COLO668 (cell line): ENCODE measurements around the gene PPAN.

Source experiments
- DNase-seq: peaks from one replicate; lab custom pipeline; 2025; ENCODE audit not compliant: unreplicated experiment; lab: John Stamatoyannopoulos, UW

PPAN gene

DNA sequence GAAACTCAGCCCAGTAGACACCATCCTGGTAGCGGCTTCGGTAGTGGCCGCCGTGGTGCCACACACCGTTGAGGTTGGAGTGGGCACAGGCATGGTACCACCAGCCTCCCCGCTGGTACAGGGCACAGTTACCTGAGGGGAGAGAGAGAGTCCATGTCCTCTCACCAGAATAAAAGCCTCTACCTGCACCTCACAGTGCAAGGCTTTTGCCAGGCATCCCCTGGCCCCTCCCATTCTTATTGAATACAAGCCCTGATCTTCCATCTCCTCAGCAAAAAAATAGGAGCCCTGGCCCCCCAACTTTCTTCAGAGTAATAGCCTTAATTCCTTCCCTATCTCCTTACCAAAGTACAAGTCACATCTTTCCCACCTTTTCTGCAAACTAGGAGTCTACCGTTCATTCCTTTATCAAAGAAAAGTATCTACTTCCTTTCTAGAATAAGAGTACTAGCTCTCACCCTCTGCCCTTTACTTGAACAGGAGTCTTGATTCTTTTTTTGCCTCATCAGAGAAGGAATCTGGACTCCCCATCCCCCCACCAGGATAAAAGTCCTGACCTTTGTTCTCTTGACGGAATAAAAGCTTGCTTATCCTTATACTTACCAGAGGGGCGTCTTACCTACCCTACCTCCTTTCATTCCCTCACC is 13.4 kb upstream of the PPAN start:
- DNase-seq, result no peak

DNA sequence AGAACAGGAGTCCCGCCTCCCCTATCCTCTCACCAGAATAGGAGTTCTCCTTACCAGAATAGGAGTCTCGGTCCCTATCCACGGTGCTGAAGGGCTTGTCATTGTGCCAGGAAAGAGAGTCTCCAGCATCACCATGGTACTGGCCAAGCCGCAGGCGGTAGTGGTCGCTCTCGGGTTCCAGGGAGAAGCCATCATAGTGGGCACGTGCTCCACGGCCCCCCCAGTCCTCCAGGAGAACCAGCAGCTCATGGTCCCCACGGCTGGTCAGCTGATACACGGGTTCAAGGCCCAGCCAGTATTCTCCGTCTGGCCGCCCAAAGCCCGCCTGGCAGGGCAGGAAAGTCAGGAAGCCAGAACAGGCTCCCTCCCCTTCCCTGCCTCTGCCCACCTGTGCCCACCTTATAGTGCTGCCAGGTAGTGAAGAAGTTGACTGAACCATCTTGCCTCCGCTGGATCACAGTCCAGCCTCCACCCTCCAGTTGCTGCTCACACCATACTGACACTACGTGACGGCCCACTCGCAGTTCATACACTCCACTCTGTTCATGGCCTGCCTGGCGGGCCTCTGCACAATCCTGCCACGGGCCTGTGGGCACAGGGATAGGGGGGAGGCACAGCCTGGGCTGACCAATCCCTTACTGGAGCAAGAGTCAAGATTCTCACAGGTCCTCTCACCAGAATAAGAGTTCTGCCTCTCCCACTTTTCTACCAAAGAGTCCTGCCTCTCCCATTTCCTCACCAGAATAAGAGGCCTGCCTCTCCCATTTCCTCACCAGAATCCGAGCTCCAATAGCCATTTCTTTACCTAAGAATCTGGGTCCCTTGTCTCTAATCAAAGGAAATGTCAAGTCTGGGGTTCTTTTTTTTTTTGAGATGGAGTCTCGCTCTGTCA is 12.6 kb upstream of the PPAN start:
- no peak for DNase-seq

DNA sequence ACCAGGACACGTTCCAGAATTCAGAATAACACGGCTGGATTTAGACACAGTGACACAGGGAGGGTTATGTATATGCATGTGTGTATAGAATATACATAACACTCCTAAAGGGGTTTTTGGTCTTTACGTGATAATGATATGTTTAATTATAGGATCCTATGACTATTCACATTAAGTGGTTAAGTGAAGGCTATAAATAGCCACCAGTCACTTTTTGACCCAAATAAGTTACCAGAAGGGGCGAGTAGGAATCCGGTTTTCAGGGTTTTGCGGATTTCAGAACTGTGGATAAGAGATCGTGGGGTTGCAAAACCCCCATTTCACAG is 10.6 kb upstream of the PPAN start:
- no peak for DNase-seq

DNA sequence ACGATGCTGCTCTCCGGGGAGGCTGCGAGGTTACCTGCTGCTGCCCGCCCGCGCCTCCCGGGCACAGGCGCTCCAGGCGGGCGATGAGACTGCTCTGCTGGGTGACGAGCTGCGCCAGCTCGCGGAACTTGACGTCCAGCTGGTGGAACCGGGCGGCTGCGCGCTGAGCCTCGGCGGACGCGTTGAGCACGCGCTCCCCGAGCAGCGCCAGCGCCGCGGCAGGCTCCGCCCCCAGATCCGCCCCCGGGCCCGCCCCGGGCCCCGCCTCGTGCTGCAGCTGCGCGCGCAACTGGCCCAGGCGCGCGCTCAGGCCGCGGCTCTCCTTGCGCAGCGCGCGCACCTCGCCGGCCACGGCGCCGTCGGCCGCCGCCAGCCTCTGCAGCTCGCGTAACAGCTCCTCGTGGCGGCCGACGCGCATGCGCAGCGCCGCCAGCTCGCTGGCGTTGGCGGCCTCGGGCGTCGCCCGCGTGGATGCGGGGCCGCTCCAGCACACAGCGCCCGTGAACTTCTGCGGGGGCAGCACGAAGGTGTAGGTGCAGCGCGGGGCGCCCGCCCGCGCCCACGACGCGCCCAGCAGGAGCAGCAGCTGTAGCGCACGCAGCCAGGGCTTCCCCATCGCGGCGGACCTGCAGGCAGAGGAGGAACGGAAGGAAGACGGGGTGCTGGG is 10.1 kb upstream of the PPAN start:
- peak; percentile 96 for DNase-seq

DNA sequence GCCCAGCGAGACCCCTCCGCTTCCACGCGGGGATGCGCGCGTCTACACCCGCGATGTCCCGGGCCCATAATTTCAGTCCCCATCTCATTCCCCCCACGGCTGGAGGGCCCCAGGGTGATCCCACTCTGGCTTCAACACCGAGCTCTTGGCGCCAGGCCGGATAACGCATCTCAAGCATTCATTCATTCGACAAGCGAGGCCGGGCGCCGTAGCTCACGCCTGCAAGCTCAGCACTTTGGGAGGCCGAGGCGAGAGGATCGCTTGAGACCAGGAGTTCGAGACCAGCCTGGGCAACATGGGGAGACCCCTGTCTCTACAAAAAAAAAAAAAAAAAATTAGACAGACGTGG is 9.6 kb upstream of the PPAN start:
- peak; percentile 60 for DNase-seq

DNA sequence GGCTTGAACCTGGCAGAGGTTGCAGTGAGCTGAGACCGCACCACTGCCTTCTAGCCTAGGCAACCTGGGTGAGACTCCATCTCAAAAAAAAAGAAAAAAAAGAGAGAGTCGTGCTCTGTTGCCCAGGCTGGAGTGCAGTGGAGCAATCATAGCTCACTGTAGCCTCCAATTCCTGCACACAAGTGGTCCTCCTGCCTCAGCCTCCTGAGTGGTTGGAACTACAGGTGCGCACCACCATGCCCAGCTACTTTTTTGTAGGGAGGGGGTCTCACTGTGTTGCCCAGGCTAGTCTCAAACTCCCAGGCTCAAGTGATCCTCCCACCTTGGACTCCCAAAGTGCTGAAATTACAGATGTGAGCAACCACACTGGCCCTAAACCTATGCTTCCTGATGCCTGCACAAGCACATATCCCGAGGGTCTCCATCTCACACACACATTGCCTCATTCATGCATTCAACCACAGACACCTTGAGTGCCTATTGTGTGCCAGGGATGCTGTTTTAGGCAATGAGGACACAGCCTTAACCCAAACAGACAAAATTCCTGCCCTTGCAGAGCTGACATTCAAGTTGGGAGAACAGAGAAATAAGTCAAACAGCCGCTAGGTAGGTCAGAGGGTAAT is 5.9 kb upstream of the PPAN start:
- no peak for DNase-seq

DNA sequence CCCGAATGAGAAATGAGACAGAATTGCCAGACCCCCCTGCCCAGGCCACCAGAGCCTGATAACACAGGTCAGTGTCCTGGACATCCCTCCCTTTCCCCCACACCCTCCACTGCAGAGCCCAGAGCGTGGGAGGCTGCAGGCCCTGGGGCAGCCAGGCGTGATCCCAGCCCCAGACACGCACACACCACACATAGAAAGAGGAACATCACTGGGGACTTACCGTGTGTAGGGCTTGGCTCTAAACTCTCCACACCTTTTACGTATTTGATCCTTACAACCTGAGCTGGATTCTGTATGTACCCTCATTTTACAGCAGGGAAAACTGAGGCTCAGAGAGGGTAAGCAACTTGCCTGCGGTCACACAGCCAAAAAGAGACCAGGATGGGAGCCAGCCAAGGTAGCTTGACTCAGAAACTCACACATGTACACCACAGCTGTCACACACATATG is 3.4 kb upstream of the PPAN start:
- no peak for DNase-seq

DNA sequence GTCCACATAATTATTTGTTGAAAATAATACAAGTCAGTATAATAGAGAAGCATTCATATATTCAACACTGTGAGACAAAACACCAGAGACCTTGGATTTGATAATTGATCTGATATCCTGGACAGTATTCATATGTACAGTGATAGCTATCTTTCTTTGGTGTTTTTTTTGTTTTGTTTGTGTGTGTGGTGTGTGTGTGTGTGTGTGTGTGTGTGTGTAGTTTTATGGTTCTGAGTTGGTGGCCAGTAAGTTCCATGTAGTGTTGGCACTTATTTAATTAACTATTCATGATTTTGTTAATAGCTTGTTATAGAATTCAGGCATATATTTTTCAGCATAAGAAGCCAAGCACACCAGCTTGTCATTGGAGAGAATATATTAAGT is 2.0 kb upstream of the PPAN start:
- no peak for DNase-seq

DNA sequence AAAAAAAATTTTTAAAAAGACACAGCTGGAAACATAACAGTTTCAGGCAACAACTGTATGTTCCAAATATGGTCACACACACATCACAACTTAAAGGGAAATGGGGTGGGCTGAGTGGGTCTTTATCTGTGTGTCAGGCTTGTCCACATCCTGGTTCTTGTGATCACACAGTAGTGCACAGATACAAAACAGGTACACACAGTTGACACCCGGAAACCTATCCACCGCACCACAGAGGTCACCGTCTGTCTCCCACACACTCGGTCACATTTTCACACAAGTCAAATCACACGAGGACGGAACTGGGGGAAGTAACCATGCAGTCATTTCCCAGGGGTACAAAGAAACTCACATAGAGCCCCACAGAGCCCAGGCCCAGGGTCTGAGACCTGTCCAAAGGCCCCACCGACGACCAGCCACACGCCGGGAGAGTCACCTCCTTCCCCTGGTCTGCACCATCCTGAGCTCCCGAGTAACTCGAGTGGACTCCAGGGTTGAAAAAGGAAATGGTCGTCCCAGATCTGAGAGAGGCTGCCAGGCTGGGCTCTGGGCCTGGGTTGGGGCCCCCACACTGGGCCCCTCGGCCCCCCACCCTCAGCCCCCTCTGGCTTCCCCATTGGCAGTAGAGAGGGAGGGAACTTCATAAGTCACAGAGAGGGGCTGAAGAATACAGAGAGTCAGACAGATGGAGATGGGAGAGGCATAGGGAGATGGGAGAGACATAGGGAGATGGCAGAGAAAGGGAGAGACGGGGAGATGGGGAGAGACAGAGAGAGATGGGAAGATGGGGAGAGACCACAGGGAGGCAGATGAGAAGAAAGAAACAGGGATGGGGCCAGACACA is 1.3 kb upstream of the PPAN start:
- no peak for DNase-seq

DNA sequence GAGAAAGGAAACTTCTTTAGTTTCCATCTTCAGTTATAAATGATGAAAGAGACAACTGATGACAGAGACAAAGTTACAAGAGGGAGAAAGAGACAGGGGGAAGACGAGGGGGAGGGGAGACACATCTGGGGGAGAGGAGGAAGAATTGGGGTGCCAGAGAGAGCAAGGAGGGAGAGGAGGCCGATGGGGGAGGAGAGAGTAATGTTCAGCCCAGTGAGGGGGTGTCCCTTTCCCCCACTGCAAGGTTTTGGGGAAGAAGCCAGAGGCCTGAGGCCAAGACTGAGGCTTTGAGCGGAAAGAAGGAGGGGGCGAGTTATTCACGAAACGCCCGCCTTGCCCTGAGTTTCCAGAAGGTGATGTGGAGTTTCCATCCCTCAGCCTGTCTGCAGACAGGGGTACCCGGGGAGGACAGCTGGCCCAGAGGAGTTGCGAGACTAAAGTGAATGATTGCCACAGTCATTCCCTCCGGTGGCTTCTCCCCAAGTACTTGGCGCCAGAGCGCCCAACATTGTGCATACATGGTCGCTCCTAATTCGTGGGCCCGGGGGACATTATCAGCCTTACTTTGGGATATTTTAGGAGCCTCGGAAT is 558 bp upstream of the PPAN start:
- no peak for DNase-seq

DNA sequence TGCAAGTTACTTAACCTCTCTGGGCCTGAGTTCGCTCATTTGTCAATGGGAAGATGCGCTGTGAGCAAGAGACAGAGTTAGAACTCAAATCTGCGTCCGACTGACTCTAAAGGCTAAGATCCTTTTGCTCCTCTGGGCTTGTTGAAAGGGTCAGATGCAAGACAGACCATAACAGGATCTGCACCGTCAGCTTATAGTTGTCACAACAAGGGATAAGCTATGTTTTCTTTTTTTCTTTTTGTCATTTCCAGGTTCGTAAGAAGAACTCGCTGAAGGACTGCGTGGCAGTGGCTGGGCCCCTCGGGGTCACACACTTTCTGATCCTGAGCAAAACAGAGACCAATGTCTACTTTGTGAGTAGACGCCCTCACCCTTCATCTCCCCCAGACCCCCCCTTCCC is 1.1 kb downstream of the PPAN start:
- no peak for DNase-seq

DNA sequence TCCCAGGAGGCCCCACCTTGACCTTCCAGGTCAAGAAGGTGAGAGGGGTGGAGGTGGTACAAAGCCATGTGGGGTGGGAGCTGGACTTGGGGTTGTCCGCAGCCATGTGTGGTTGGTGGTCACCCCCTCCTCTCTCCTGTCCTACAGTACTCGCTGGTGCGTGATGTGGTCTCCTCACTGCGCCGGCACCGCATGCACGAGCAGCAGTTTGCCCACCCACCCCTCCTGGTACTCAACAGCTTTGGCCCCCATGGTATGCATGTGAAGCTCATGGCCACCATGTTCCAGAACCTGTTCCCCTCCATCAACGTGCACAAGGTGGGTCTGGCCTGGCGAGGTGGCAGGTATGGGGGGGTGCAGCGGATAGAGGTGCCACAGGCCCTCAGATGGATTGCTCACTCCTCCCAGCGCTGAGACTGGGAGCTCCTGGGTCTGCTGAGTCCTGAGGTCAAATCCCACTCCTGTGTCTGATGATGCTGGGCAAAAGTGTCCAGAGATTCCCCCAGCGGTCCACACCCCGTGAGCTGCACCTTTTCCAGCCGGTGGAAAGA is 1.7 kb downstream of the PPAN start:
- DNase-seq, result no peak

DNA sequence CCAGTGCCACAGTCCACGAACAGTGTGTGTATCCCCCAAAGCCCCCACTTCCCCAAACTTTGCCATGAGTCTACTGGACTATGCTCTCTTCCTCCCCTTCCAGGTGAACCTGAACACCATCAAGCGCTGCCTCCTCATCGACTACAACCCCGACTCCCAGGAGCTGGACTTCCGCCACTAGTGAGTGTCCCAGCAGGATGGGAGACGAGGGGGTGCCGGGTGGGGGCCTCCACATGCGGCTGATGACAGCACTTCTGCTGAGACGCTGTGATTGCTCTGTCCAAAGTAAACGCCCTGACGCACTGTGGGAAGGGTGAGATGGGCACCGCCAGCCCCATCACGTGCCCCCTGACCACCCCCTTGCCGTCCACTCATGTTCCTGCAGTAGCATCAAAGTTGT is 3.4 kb downstream of the PPAN start:
- no peak for DNase-seq

DNA sequence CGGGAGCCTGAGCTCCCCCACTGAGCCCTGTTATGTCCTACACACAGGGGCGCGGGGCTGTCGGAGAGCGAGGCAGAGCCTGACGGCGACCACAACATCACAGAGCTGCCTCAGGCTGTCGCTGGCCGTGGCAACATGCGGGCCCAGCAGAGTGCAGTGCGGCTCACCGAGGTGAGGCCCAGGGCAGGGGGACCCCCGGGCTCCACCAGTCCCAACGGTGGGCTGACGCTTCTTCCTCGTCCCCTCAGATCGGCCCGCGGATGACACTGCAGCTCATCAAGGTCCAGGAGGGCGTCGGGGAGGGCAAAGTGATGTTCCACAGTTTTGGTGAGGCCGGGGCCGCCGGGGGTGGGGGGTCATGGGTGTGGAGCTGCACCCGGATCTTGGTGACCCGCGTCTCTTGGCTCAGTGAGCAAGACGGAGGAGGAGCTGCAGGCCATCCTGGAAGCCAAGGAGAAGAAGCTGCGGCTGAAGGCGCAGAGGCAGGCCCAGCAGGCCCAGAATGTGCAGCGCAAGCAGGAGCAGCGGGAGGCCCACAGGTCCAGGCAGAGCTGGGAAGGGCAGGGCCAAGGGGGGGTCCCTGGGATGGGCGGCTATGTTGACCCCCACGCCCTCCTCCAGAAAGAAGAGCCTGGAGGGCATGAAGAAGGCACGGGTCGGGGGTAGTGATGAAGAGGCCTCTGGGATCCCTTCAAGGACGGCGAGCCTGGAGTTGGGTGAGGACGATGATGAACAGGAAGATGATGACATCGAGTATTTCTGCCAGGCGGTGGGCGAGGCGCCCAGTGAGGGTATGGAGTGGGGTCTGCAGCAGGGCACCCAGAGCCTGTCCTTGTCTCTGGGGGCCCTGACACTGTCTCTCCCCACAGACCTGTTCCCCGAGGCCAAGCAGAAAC is 4.2 kb downstream of the PPAN start:
- no peak for DNase-seq

DNA sequence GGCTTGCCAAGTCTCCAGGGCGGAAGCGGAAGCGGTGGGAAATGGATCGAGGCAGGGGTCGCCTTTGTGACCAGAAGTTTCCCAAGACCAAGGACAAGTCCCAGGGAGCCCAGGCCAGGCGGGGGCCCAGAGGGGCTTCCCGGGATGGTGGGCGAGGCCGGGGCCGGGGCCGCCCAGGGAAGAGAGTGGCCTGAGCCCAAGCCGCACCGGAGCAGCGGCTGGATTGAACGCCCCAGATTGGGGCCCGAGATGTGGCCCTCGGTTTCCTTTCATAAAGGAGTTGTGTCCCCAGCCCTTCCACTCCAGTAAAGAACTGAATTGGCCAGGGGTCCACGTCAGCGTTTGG is 4.8 kb downstream of the PPAN start:
- no peak for DNase-seq

DNA sequence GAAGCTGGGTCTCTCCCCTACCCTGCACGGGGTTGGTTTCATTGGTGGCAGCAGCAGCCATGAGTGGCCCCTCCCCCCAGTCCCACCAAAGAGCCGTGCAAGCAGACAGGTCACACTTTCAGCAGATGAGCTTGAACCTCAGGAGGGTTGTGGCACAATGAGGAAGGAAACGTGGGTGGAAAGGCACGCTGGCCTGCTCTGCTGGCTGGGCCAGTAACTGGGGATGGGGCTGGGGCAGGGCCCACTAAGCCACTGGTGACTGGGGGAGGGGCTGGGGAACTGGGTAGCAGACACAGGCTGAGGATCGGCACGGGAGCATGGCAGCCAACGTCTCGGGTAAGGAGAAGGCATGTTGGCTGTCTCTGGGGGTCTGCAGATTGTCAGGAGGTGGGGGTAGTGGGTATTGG is 5.2 kb downstream of the PPAN start, which contains the start of gene P2RY11:
Gene P2RY11, plus strand, starts transcription at position 289 of the 407 bp plus-strand sequence. Its CDS starts 29 bp downstream, at position 318.
- DNase-seq, result no peak

DNA sequence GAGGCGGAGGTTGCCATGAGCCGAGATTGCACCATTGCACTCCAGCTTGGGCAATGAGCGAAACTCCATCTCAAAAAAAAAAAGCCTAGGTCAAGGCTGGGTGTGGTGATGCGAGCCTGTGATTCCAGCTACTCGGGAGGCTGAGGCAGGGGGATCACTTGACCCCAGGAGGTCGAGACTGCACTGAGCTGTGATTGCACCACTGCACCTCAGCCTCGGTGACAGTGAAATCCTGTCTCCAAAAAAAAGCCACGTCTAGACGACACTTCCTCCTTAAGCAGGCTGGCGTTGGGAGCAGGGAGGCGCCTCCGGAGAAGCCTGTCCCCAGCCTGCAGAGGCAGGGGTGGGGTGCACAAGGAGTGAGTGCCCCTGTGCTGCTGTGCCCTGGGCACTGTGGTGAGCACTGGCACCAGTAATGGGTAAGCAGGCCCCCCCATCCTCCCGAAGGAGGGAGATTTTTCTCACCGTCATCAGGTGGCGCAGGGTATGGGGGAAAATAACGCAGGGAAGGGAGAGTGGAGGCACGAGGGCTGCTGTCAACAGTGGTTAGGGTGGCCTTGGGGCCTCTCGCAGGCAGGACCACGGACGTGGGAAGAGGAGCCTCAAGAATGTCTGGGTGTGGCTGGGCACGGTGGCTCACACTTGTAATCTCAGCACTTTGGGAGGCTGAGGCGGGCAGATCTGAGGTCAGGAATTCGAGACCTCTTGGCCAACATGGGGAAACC is 6.0 kb downstream of the PPAN start:
- DNase-seq, result no peak

DNA sequence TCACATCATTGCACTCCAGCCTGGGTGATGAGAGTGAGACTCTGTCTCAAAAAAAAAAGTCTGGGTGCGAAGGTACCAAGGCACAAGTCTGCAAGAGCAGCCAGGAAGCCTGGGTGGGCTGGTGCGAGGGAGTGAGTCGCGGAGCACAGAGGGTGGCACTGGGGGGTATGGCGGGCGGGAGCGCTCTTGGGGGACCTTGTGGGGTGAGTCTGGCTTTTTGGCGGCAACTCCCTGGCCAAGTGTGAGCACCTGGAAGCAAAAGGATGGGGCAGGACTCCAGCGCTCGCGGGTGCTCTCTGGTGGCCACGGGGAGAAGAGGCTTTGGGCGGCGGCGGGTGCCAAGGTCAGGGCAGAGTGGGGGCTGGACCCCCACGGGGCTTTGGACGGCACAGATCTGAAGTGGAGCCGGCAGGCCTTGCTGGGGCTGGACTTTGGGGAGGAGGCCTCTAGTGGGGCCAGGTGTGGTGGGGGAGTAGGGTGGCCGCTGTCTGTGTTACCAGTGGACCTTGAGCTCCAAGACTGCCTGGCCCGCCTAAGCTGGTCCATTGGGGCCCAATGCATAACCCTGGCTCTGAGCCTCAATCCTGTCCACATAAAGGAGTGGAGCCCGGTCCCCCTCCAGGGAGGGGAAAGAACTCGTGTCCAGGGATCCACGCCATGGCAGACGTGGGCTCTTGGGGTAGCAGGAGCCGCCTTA is 6.9 kb downstream of the PPAN start:
- peak; percentile 52 for DNase-seq
